HG03432 (cell line): ENCODE data around the gene TBX2.
A peak's percentile ranks its signal among the peaks of the same experiment; 100 is the strongest.

ENCODE experiments used
- ATAC-seq: cut with Tn5 transposase; IDR thresholded peaks from one replicate; pipeline ENCODE4 v1.9.1; 2021; ENCODE audit warnings: mild to moderate bottlenecking, moderate library complexity; ENCODE audit not compliant: unreplicated experiment

TBX2 gene

GRCh38 chr17:61400066-61400716 lies 548 bp downstream of the TBX2 start:
- no peak for ATAC-seq

- ATAC-seq: no peak
These were observed 1.2 kb downstream of the TBX2 start for GRCh38 chr17:61400717-61401388.

GRCh38 chr17:61401389-61402072 lies 1.9 kb downstream of the TBX2 start:
- no peak for ATAC-seq

GRCh38 chr17:61402073-61402541 lies 2.5 kb downstream of the TBX2 start:
- ATAC-seq: no peak

- no peak for ATAC-seq
These were observed 3.5 kb downstream of the TBX2 start for GRCh38 chr17:61402978-61403800.

- ATAC-seq: no peak
These were observed 4.4 kb downstream of the TBX2 start for GRCh38 chr17:61403801-61404662.

GRCh38 chr17:61404663-61404912 lies 4.9 kb downstream of the TBX2 start:
- ATAC-seq: no peak

GRCh38 chr17:61404913-61405685 lies 5.5 kb downstream of the TBX2 start:
- no peak for ATAC-seq

- no peak for ATAC-seq
These were observed 6.3 kb downstream of the TBX2 start for GRCh38 chr17:61405686-61406536.

GRCh38 chr17:61406537-61406845 lies 6.8 kb downstream of the TBX2 start:
- ATAC-seq: no peak

- ATAC-seq: no peak
These were observed 7.6 kb downstream of the TBX2 start for GRCh38 chr17:61406971-61407911.

GRCh38 chr17:61408151-61409041 lies 8.8 kb downstream of the TBX2 start:
- no peak for ATAC-seq

GRCh38 chr17:61409301-61410112 lies 9.9 kb downstream of the TBX2 start:
- no peak for ATAC-seq

- peak; percentile 28 for ATAC-seq
These were observed 10.7 kb downstream of the TBX2 start for GRCh38 chr17:61410141-61411010.

- ATAC-seq: no peak
These were observed 11.3 kb downstream of the TBX2 start for GRCh38 chr17:61411011-61411260.
